Measurements from ENCODE around the gene L3MBTL4.

DNA sequence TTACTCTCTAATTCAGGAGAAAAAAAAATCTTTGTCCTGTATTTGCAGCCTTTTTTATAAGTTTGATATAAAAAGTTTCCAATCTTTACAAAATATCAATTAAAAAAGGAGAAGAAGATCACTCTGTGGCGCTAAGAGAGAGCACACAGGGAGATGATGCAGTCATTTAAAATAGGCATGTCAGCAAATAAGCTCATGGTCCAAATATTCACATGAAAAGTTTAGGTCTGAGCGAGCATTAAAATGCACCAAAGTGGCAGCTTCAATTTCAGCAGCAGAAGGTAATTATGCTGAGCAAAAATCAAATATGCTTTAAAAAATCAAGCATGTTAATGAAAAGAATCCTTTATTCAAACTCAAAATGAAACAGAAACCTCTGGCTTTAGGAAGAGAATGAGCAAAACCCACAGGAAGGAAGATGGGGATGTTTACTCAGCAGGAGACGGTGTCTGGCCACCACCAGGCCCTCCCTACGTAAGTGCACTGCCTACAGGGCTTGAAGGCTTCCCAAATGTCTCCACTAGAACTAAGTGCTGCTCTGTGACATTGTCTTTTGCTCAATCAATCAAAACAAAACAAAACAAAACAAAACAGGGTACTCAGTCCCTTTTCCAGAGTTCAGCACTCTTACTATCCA, 120.4 kb downstream of the L3MBTL4 start:
- TF ChIP-seq ETV6 (CRISPR knock-in tag; IDR thresholded peaks at IDR 0.05) = no peak
- TF ChIP-seq CREB1 (CRISPR knock-in tag; IDR thresholded peaks at IDR 0.05) = no peak
- TF ChIP-seq CTCF (IDR thresholded peaks at IDR 0.05) = no peak

All from WTC11 (cell line).